Pancreas (tissue), 10 donors: Measurements from ENCODE around the gene DCLRE1A. TPM values are rescaled to one million over a fixed set of nuclear protein-coding genes. Genes with fewer than 3 reads are reported as not detected.
A peak's percentile ranks its signal among the peaks of the same experiment; 100 is the strongest.

ENCODE experiments used
- ATAC-seq, 4 donors: fragments of 200-7000 bp; cut with Tn5 transposase; one replicate each; pipeline versions ENCODE4 v1.8.0 to v1.9.1; 2020; ENCODE audit warnings: mild to moderate bottlenecking in 4 of 4, moderate library complexity in 4 of 4
- DNase-seq, 6 donors: peaks; one replicate each; pipeline ENCODE4 v3.0.0-alpha.2; 2020
- FAIRE-seq: peaks from 2 replicates; lab custom pipeline; 2012; peaks lifted over from hg19 to GRCh38; lab: Jason Lieb, UNC
- H3K27ac ChIP-seq, 4 donors: fragments of 200-600 bp; sonication (generic); 1 replicate in 3 of 4; 2 replicates in 1 of 4; pipeline versions ENCODE4 v1.5.0 to v1.8.0; 2020
- H3K27me3 ChIP-seq, 4 donors: fragments of 200-600 bp; one replicate each; pipeline ENCODE4 v1.8.0; 2021
- H3K36me3 ChIP-seq, 3 donors: fragments of 200-600 bp; sonication (generic) in 1 of 3; one replicate each; pipeline versions ENCODE4 v1.5.0 to v1.8.0; 2020 to 2021
- H3K4me1 ChIP-seq, 3 donors: fragments of 200-600 bp; one replicate each; pipeline ENCODE4 v1.8.0; 2021
- H3K4me3 ChIP-seq, 4 donors: fragments of 200-600 bp; sonication (generic) in 2 of 4; one replicate each; pipeline versions ENCODE4 v1.5.0 to v1.8.0; 2020 to 2021
- H3K9me3 ChIP-seq, 4 donors: fragments of 200-600 bp; one replicate each; pipeline ENCODE4 v1.8.0; 2021
- WGBS, 2 donors: extraction: QIAGEN DNeasy Blood & Tissue Kit; methylation state at CpG; one replicate each; pipeline ENCODE4 v1.1.7; 2013; 5-methylcytosine and 5-hydroxymethylcytosine counted together
- intact Hi-C, 3 donors: fragments of 100-400 bp; cut with DNase I; formaldehyde crosslinking; loops; one replicate each; pipeline versions ENCODE4 v1.11.1 to v1.14.2; 2022
- polyA plus RNA-seq, 2 donors: library from polyadenylated mRNA; stranded (reverse); fragments of 200-250 nt; gene quantifications; one replicate each; pipeline ENCODE4 v1.2.3, GENCODE V29; 2013
- total RNA-seq, 6 donors: library from RNA; stranded (reverse); fragmentation: NEBNext Ultra II Directional in 4 of 6; extraction: Animal tissue kit (Norgen Biotek cat#: 25700) in 4 of 6; gene quantifications; one replicate each; pipeline versions ENCODE4 v1.2.1 to v1.2.4, GENCODE V29; 2021 to 2023
- TF ChIP-seq, protein P1 (sequence below), 4 donors: fragments of 200-600 bp; sonication (generic) in 3 of 4; IDR thresholded peaks; one replicate each; pipeline versions ENCODE4 v1.5.0 to v1.8.0; 2021; ENCODE audit warnings: antibody characterized with exemption in 4 of 4
- donor health status: healthy with polysubstance abuse.
- donor health status: DM: no; HTN: no; CAD: no; lungs with moderate emphysema.
- donor health status: DM: no; HTN: no; CAD: no.
- donor health status: control.
- donor health status: control.
- donor health status: Bipolar disorder and iron deficiency.
- donor health status: DM: yes; HTN: yes; CAD: no.
- donor health status: DM: no; HTN: no; CAD: no.
- donor health status: DM: no; HTN: no; CAD: no.
- donor health status: DM: yes; HTN: yes; CAD: no.

DCLRE1A gene
- total and polyA plus RNA-seq, 8 donors, result 2.4 to 5.7 (median 4.0) TPM

DNA sequence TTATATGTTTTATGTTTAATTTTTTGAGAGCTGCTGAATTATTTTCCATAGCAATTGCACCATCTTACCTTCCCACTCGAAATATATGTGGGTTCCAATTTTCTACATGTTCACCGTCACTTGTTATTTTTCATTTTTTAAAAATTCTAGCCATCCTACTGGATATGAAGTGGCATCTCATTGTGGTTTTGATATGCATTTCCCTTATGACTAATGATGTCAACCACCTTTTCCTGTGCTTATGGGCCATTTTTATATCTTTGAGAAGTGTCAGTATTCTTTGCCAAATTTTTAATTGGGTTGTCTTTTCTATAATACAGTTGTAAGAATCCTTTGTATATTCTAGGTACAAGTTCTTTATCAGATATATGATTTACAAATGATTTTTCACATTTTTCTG, 28.4 kb upstream of the DCLRE1A start:
- Histone ChIP-seq H3K4me3 (no peak overlapping the region), H3K27ac (no peak overlapping the region), H3K36me3 (no peaks in the 10 kb centered on the region), H3K27me3 (no peaks in the 10 kb centered on the region), H3K4me1 (no peaks in the 10 kb centered on the region), H3K9me3 (no peaks in the 10 kb centered on the region)
- DNase-seq (no peak), FAIRE-seq (no peak), ATAC-seq (no peak)
- WGBS, 2 donors, result 96 to 97% methylated on average over 2 of the region's 2 CpGs
- intact Hi-C loops, result no loop called here
- TF ChIP-seq, protein P1, sequence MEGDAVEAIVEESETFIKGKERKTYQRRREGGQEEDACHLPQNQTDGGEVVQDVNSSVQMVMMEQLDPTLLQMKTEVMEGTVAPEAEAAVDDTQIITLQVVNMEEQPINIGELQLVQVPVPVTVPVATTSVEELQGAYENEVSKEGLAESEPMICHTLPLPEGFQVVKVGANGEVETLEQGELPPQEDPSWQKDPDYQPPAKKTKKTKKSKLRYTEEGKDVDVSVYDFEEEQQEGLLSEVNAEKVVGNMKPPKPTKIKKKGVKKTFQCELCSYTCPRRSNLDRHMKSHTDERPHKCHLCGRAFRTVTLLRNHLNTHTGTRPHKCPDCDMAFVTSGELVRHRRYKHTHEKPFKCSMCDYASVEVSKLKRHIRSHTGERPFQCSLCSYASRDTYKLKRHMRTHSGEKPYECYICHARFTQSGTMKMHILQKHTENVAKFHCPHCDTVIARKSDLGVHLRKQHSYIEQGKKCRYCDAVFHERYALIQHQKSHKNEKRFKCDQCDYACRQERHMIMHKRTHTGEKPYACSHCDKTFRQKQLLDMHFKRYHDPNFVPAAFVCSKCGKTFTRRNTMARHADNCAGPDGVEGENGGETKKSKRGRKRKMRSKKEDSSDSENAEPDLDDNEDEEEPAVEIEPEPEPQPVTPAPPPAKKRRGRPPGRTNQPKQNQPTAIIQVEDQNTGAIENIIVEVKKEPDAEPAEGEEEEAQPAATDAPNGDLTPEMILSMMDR (IDR thresholded peaks at IDR 0.05), result no peak

DNA sequence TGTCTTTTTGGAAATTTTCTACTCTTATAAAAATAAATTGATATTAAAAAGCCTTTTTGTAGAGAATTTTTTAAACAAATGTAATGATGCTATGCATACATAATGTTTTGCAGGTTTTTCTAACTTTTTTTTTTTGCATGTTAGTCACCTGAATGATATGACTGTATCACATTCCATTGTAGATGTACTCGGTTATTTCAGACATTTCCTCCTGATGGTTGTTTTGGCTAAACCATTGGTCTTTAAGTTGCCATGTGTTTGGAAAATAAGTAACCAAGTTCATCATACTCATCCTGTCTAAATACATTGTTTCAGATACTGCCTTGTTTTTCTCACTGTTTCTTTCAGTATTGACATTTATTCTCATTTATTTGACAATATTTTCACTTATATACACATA, 26.4 kb upstream of the DCLRE1A start:
- TF ChIP-seq, protein P1 (IDR thresholded peaks at IDR 0.05), result no peak
- WGBS, 2 donors, result 59 to 77% methylated on average over 1 of the region's 1 CpG
- intact Hi-C loops, result no loop called here
- Histone ChIP-seq H3K4me3 (no peak overlapping the region), H3K9me3 (no peaks in the 10 kb centered on the region), H3K36me3 (no peaks in the 10 kb centered on the region), H3K27ac (no peak overlapping the region), H3K4me1 (peaks cover 9 to 14% (median 10%) of the 10 kb centered on the region in 3 donors), H3K27me3 (no peaks in the 10 kb centered on the region)
- ATAC-seq (no peak), FAIRE-seq (no peak), DNase-seq (no peak)

DNA sequence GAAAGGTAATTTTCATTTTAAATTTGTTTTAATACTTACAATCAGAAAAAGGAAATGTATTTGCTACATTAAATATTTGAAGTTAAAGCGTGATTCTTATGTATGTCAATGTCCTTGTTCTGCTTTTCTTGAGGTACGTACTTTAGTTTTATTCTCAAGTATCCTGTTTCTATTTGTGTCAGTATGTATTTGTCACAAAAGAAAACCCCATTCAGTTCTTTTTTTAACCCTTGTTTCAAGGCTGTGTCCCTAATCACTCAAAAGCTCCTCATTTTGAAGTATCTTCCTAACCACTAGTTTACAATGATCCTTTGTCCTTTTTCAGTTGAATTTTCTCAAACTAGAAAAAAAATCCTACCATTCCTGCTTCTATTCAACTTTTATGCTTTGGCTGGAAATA, 25.8 kb upstream of the DCLRE1A start:
- Histone ChIP-seq H3K27ac (no peak overlapping the region), H3K9me3 (no peaks in the 10 kb centered on the region), H3K4me3 (no peak overlapping the region), H3K36me3 (no peaks in the 10 kb centered on the region), H3K27me3 (no peaks in the 10 kb centered on the region), H3K4me1 (peaks cover 9 to 18% (median 14%) of the 10 kb centered on the region in 3 donors)
- intact Hi-C loops, result no loop called here
- no peak for DNase-seq
- peak; percentile 73 for FAIRE-seq
- ATAC-seq, result no peak
- 92 to 95% methylated on average over 2 of the region's 2 CpGs for WGBS, 2 donors
- TF ChIP-seq, protein P1 (IDR thresholded peaks at IDR 0.05), result no peak

DNA sequence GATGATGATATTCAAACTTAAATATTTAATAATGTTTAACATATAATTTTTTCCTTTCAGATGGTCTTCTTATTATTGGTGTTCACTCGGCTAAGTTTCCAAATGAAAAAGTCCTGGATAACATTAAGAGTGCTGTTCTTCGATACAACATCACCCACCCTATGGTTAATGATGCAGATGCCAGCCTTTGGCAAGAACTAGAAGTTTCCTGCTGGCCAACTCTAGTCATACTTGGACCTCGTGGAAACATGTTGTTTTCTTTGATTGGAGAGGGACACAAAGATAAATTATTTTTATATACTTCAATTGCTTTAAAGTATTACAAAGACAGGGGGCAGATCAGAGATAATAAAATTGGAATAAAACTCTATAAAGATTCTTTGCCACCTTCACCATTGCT, 22.6 kb upstream of the DCLRE1A start:
- Histone ChIP-seq H3K4me3 (no peak overlapping the region), H3K27me3 (no peaks in the 10 kb centered on the region), H3K36me3 (no peaks in the 10 kb centered on the region), H3K27ac (no peak overlapping the region), H3K9me3 (peaks cover 0 to 4% (median 0%) of the 10 kb centered on the region in 4 donors), H3K4me1 (peaks cover 9 to 20% (median 17%) of the 10 kb centered on the region in 3 donors)
- no peak for ATAC-seq
- no peak for FAIRE-seq
- intact Hi-C loops, result no loop called here
- no peak for DNase-seq
- TF ChIP-seq, protein P1 (IDR thresholded peaks at IDR 0.05), result no peak
- WGBS, 2 donors, result 63 to 66% methylated on average over 3 of the region's 3 CpGs

DNA sequence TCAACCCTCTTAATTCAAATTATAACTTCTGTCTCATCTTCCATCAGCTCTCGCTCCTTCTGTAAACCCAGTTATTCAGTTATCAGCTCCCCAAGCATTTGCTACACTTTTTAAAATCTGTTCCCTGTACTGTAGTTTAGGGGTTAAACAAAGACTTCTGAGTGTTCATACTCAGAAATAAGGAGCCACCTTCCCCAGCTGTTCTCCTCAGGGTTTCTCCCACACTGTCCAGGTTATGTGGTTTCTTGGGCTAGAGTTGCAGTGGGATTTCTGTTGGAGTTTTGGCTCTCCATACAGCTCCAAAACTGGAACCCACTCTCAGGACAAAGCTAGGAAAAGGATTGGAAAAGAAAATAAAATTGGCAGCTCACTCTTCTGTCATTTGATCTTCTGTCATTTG, 21.3 kb upstream of the DCLRE1A start:
- TF ChIP-seq, protein P1 (IDR thresholded peaks at IDR 0.05), result no peak
- no peak for DNase-seq
- WGBS, 2 donors, result 25 to 31% methylated on average over 1 of the region's 1 CpG
- peaks cover 9 to 20% (median 17%) of the 10 kb centered on the region in 3 donors for H3K4me1 ChIP-seq
- H3K36me3 ChIP-seq, result no peaks in the 10 kb centered on the region
- intact Hi-C loops, result no loop called here
- peak overlapping the region in 3 of 4 donors; percentile 46 to 57 (median 56) for H3K27ac ChIP-seq
- no peaks in the 10 kb centered on the region for H3K27me3 ChIP-seq
- no peak for FAIRE-seq
- peaks cover 0 to 4% (median 0%) of the 10 kb centered on the region in 4 donors for H3K9me3 ChIP-seq
- peak; percentile 76 to 90 (median 80) for ATAC-seq
- no peak overlapping the region for H3K4me3 ChIP-seq
